Left ventricle myocardium inferior (tissue), 1 donor: ENCODE measurements around the gene LIG4. TPM values are rescaled to one million over a fixed set of nuclear protein-coding genes. Genes with fewer than 3 reads are reported as not detected.

ENCODE experiments used
- DNase-seq: peaks from one replicate; pipeline ENCODE4 v3.0.0-alpha.2; 2020
- H3K27ac ChIP-seq: fragments of 200-600 bp; replicated peaks from 2 replicates; pipeline ENCODE4 v1.8.0; 2021
- H3K27me3 ChIP-seq: fragments of 200-600 bp; 2 replicates; pipeline ENCODE4 v1.8.0; 2021; ENCODE audit warnings: low read depth
- H3K36me3 ChIP-seq: fragments of 200-600 bp; 2 replicates; pipeline ENCODE4 v1.8.0; 2021
- H3K4me1 ChIP-seq: fragments of 200-600 bp; 2 replicates; pipeline ENCODE4 v1.8.0; 2021
- H3K4me3 ChIP-seq: fragments of 200-600 bp; 2 replicates; pipeline ENCODE4 v1.8.0; 2021; ENCODE audit warnings: mild to moderate bottlenecking, moderate library complexity
- H3K9me3 ChIP-seq: fragments of 200-600 bp; replicated peaks from 2 replicates; pipeline ENCODE4 v1.8.0; 2021
- intact Hi-C: fragments of 100-400 bp; cut with micrococcal nuclease; formaldehyde crosslinking; loops from one replicate; pipeline ENCODE4 v1.11.0; 2022
- total RNA-seq: library from RNA; stranded (reverse); fragmentation: NEBNext Ultra II Directional; extraction: Animal tissue kit (Norgen Biotek cat#: 25700); gene quantifications from one replicate; pipeline ENCODE4 v1.2.1, GENCODE V29; 2021
- TF ChIP-seq, protein P1 (sequence below): fragments of 200-600 bp; IDR thresholded peaks from 2 replicates; pipeline ENCODE4 v1.8.0; 2021; ENCODE audit warnings: antibody characterized with exemption, mild to moderate bottlenecking, borderline replicate concordance
- donor health status: DM: no; HTN: yes; CAD: no; lungs with severe emphysema.

LIG4 gene
- total RNA-seq, 1 donor from 2014 or later, result 8.1 TPM

DNA sequence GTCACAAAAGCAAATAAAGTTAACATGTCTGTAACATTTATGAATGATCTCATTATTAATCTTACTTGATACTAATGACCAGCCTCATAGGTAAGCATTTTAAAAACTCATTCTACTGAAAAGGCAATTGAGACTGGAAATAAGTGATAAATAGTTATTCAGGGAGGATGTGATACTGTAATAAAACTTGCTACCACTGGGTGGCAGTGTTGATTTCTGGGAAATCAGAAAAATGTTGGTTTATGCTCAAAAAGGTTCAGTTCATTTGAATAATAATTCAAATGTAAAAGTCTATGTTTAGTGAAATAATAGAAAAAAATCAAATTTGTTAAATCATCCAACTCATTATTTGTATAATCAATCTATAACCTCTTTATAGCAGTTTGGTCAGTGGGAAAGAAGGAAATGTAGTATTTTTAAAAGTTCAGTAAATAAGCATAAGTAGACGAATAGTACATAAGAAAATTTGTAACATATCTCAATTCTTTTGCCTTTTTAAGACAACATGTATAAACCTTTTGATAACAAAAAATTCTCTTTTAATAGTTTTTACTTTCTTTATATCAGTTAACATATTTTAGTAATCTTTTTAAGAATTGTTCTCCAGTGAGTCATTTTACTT is 12.4 kb upstream of the LIG4 start:
- TF ChIP-seq, protein P1, sequence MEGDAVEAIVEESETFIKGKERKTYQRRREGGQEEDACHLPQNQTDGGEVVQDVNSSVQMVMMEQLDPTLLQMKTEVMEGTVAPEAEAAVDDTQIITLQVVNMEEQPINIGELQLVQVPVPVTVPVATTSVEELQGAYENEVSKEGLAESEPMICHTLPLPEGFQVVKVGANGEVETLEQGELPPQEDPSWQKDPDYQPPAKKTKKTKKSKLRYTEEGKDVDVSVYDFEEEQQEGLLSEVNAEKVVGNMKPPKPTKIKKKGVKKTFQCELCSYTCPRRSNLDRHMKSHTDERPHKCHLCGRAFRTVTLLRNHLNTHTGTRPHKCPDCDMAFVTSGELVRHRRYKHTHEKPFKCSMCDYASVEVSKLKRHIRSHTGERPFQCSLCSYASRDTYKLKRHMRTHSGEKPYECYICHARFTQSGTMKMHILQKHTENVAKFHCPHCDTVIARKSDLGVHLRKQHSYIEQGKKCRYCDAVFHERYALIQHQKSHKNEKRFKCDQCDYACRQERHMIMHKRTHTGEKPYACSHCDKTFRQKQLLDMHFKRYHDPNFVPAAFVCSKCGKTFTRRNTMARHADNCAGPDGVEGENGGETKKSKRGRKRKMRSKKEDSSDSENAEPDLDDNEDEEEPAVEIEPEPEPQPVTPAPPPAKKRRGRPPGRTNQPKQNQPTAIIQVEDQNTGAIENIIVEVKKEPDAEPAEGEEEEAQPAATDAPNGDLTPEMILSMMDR, result peak; percentile 87
- peaks cover 61% of the 10 kb centered on the region for H3K4me1 ChIP-seq
- peaks cover 9% of the 10 kb centered on the region for H3K36me3 ChIP-seq
- no peaks in the 10 kb centered on the region for H3K9me3 ChIP-seq
- no peaks in the 10 kb centered on the region for H3K27me3 ChIP-seq
- DNase-seq, result no peak
- H3K4me3 ChIP-seq, result no peak overlapping the region
- no peak overlapping the region for H3K27ac ChIP-seq
- intact Hi-C loops, result no loop called here

DNA sequence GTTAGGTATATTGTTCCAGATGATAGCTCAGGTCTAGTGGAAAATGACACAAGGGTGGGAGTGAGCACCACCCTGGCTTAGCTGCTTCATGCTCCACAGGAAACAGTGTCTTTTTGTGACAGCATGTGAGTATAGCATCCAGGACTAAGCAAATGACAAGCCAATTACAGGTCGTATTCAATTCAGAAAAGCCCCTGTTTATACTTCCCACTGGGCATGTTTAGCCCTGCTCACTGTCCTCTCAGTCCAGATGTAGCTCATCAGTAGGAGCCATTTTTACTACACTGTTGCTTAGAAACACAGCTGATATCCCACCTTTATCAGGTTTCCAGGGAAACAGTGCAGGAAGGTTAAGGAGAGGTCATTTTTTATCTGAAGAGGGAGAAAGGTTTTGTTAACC is 10.8 kb upstream of the LIG4 start:
- no peaks in the 10 kb centered on the region for H3K27me3 ChIP-seq
- no peak overlapping the region for H3K4me3 ChIP-seq
- no peak overlapping the region for H3K27ac ChIP-seq
- H3K9me3 ChIP-seq, result no peaks in the 10 kb centered on the region
- DNase-seq, result no peak
- intact Hi-C loops, result no loop called here
- H3K4me1 ChIP-seq, result peaks cover 76% of the 10 kb centered on the region
- peaks cover 9% of the 10 kb centered on the region for H3K36me3 ChIP-seq
- TF ChIP-seq, protein P1, result no peak

DNA sequence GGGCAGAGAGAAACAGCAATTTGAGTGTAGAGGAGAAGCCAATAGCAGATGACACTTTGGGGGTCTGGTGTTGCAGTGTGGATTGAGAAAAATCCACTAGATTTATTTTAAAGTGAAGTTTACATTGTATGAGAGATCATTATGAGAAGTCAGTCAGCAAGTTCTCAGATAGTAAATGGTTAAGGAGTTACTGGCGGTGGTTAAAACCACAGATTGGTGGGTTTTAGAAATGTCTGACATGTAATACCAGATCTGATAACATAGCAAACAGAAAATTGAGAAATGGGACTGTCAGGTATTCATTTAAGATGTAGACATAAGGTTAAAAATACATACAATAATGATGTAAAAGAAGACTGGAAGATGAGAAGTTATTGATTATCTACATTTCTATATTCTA is 10.1 kb upstream of the LIG4 start:
- intact Hi-C loops, result no loop called here
- Histone ChIP-seq H3K36me3 (peaks cover 8% of the 10 kb centered on the region), H3K9me3 (no peaks in the 10 kb centered on the region), H3K4me1 (peaks cover 83% of the 10 kb centered on the region), H3K27me3 (no peaks in the 10 kb centered on the region), H3K4me3 (no peak overlapping the region), H3K27ac (no peak overlapping the region)
- TF ChIP-seq, protein P1, result no peak
- DNase-seq, result no peak

DNA sequence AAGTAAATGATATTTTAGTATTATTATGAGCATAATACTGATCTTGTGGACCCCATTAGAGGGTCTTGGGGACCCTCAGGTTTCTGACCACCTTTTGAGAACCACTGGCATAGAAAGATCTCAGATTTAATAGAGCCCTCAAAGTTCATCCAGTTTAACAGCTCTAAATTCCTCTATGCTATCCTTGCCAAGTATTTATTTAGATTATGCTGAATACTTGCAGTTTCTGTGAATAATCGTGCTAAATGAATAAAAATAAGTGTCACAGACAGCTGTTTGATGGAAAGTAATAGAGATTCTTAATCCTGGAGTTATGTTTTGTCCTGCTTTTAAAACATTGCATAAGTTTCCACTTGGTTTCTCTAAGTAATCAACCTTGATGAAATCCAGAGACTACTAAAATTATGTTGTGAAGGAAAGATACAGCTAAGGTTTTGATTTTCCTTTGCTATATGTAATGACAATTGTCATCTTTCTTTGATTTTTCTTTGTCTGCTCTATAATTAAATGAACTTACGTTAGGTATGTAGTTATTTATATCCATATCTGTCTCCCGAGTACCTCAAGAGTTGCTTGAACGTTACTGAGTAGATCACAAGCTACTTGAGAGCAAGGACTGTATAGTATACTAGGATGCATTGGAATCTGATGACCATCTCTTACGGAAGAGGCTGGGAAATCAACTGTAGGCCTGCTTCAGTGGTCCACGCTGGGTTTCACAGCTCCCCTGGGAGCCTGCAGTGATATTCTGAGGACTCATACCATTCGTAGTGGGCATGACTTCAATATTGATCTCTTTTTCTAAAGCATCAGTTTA is 8.6 kb upstream of the LIG4 start:
- DNase-seq, result no peak
- Histone ChIP-seq H3K4me3 (no peak overlapping the region), H3K27me3 (no peaks in the 10 kb centered on the region), H3K27ac (peak overlapping the region; percentile 32), H3K9me3 (no peaks in the 10 kb centered on the region), H3K36me3 (no peaks in the 10 kb centered on the region), H3K4me1 (peaks cover 99% of the 10 kb centered on the region)
- TF ChIP-seq, protein P1, result no peak
- intact Hi-C loops, result no loop called here

DNA sequence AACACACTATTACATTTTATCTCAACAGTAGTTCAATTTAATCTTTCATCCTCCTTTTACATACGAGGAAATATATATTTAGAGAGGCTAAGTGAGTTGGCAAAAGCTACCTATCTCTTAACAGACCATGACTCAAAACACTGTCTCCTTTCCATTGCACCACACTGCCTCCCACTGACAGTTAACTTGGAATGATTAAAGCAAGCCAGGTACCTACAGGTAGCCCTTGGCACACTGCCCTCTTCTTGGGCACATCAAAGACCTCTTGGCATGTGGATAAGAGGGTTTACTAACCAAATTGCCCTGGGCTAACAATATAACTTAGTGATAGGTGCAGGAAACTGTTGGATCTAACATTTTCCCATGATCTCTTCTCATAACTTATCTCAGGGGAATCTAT is 4.7 kb upstream of the LIG4 start:
- no peak for DNase-seq
- peak overlapping the region; percentile 98 for H3K4me3 ChIP-seq
- H3K27me3 ChIP-seq, result no peaks in the 10 kb centered on the region
- intact Hi-C loops, result no loop called here
- TF ChIP-seq, protein P1, result no peak
- peaks cover 93% of the 10 kb centered on the region for H3K4me1 ChIP-seq
- no peaks in the 10 kb centered on the region for H3K36me3 ChIP-seq
- H3K27ac ChIP-seq, result peak overlapping the region; percentile 88
- no peaks in the 10 kb centered on the region for H3K9me3 ChIP-seq
